ENCODE results near the gene PSIP1. TPM values are rescaled to one million over a fixed set of nuclear protein-coding genes. Genes with fewer than 3 reads are reported as not detected.

The PSIP1 gene
- total RNA-seq, 1 experiment from 2014 or later: 42.9 TPM

DNA sequence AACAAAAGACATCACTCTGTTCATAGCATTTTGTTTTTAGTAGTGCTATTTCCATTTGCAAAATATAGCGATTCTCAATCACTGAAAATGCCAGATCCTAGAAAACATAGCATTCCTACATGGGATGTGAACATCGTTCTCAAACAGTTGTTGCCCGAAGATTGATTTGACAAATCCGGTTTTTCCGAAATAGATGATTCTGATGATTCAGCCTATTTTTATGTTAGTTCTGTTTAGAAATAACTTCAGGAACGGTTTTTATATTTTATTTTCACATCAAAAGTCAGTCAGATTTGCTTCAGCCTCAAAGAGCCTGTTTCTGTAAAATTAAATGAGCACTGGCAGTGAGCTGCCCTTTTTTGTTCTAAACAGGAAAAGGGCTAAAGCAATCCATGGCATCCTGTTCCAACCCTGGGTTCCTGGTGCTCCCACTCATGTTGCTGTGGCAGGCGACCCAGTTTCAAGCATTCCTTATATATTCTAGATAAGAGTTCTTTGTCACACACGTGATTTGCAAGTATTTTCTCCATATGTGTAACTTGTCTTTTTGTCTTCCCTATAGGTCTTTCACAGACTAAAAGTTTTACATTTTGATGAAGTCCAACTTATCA lies 14.2 kb upstream of the PSIP1 start:
- H3K4me2 ChIP-seq (ENCODE audit: low read length): no peak overlapping the region
- DNase-seq: no peak
- ChIA-PET POLR2A (ENCODE audit: unreplicated experiment) (no interaction called here), CTCF (interaction anchor here (0.6 kb wide), 1 partner anchor 19 kb away, joined by 3 read pairs; no protein-coding TSS in a partner anchor)
- no peak overlapping the region for H3K4me3 ChIP-seq (ENCODE audit: low read length)
- no peaks in the 10 kb centered on the region for H3K4me1 ChIP-seq (ENCODE audit: insufficient read depth, low read length)
- no peak overlapping the region for H2AFZ ChIP-seq (ENCODE audit: low read length)
- no peaks in the 10 kb centered on the region for H3K79me2 ChIP-seq (ENCODE audit: low read length)
- H3K9me2 ChIP-seq (replicated peaks; ENCODE audit: low read length): no peaks in the 10 kb centered on the region
- intact Hi-C loops (cut with micrococcal nuclease): no loop called here
- no peaks in the 10 kb centered on the region for H4K20me1 ChIP-seq (ENCODE audit: low read length)
- no peaks in the 10 kb centered on the region for H3K9me3 ChIP-seq (ENCODE audit: low read length)
- no TSS peak for BruUV-seq (replicated peaks)
- H3K27me3 ChIP-seq (ENCODE audit: low read length): no peaks in the 10 kb centered on the region
- no peaks in the 10 kb centered on the region for H3K36me3 ChIP-seq (ENCODE audit: low read depth, low read length)
- H3K27ac ChIP-seq (ENCODE audit: low read length): no peak overlapping the region
- TF ChIP-seq EZH2phosphoT487 (IDR thresholded peaks at IDR 0.05; ENCODE audit: borderline replicate concordance, low read length) (no peak), EZH2 (IDR thresholded peaks at IDR 0.05; ENCODE audit: low read length, unreplicated experiment) (no peak)
- TF ChIP-seq, protein P1, sequence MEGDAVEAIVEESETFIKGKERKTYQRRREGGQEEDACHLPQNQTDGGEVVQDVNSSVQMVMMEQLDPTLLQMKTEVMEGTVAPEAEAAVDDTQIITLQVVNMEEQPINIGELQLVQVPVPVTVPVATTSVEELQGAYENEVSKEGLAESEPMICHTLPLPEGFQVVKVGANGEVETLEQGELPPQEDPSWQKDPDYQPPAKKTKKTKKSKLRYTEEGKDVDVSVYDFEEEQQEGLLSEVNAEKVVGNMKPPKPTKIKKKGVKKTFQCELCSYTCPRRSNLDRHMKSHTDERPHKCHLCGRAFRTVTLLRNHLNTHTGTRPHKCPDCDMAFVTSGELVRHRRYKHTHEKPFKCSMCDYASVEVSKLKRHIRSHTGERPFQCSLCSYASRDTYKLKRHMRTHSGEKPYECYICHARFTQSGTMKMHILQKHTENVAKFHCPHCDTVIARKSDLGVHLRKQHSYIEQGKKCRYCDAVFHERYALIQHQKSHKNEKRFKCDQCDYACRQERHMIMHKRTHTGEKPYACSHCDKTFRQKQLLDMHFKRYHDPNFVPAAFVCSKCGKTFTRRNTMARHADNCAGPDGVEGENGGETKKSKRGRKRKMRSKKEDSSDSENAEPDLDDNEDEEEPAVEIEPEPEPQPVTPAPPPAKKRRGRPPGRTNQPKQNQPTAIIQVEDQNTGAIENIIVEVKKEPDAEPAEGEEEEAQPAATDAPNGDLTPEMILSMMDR (conservative IDR thresholded peaks at IDR 0.05; ENCODE audit: low read depth, low read length): no peak
- H3K9ac ChIP-seq (ENCODE audit: low read length): no peak overlapping the region
- no peaks in the 10 kb centered on the region for H3F3A ChIP-seq (ENCODE audit: low read length, unreplicated experiment)
- no peak for ATAC-seq

DNA sequence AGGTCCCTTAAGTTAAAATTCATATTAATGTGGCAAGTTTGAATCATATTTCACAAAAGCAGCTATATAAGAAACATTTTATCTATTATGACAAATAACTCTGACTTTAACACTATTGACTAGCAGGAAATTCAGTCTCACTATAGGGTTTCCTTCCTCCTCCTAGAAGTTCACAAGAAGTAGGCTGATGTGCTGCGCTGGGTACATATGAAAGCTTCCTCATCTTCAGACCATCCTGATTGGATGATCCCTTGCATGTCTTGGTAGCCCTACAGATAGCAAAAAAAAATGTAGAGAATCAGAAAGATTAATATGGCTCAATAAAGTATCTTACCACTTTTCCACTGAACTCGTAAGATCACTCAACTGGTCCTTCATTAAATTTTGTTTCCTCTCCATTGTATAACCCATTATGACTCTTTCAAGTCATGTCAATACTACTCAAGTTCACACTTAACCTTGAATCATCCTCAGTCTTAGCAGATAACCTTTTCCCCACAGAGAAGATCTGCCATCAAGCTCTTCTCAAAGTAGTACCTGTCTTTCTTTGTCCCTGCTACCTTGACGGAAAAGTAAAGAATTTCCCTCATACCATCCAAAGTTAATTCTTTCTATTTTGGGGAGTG lies 11.5 kb upstream of the PSIP1 start:
- intact Hi-C loops (cut with micrococcal nuclease): no loop called here
- no TSS peak for BruUV-seq (replicated peaks)
- no peaks in the 10 kb centered on the region for H4K20me1 ChIP-seq (ENCODE audit: low read length)

DNA sequence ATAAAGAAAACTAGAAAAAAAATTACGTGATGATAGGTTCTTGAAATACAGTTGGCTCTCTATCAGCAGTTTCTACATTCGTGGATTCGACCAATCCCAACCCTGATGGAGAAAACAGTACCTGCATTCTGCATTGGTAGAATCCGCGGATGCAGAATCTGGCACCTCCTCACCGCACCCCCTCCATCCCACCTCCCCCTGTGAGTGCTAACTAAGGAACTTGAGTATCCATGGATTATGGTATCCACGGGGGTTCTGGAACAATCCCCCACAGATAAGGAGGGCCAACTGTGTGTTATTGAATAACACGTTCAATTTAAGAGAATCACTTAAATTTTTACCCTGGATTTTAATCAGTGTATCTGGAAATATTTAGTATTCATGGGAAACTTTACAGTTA lies 10.5 kb upstream of the PSIP1 start:
- CTCF ChIA-PET: no interaction called here
- H2AFZ ChIP-seq (ENCODE audit: low read length): no peak overlapping the region
- no peak for ATAC-seq
- intact Hi-C loops (cut with micrococcal nuclease): no loop called here
- DNase-seq: no peak
- no peaks in the 10 kb centered on the region for H3K36me3 ChIP-seq (ENCODE audit: low read depth, low read length)
- TF ChIP-seq, protein P1 (conservative IDR thresholded peaks at IDR 0.05; ENCODE audit: low read depth, low read length): no peak
- TF ChIP-seq EZH2phosphoT487 (IDR thresholded peaks at IDR 0.05; ENCODE audit: borderline replicate concordance, low read length): no peak
- no peak for TF ChIP-seq EZH2 (IDR thresholded peaks at IDR 0.05; ENCODE audit: low read length, unreplicated experiment)
- no peaks in the 10 kb centered on the region for H4K20me1 ChIP-seq (ENCODE audit: low read length)
- H3K4me2 ChIP-seq (ENCODE audit: low read length): no peak overlapping the region
- no peaks in the 10 kb centered on the region for H3F3A ChIP-seq (ENCODE audit: low read length, unreplicated experiment)
- no peak overlapping the region for H3K27ac ChIP-seq (ENCODE audit: low read length)
- no peaks in the 10 kb centered on the region for H3K9me2 ChIP-seq (replicated peaks; ENCODE audit: low read length)
- no peaks in the 10 kb centered on the region for H3K4me1 ChIP-seq (ENCODE audit: insufficient read depth, low read length)
- no peak overlapping the region for H3K4me3 ChIP-seq (ENCODE audit: low read length)
- no peaks in the 10 kb centered on the region for H3K27me3 ChIP-seq (ENCODE audit: low read length)
- POLR2A ChIA-PET (ENCODE audit: unreplicated experiment): no interaction called here
- H3K9ac ChIP-seq (ENCODE audit: low read length): no peak overlapping the region
- H3K9me3 ChIP-seq (ENCODE audit: low read length): no peaks in the 10 kb centered on the region
- BruUV-seq (replicated peaks): no TSS peak
- no peaks in the 10 kb centered on the region for H3K79me2 ChIP-seq (ENCODE audit: low read length)

More for the DNA sequence above, 11.5 kb upstream of the PSIP1 start:
- CTCF ChIA-PET: no interaction called here
- Histone ChIP-seq H3K4me1 (ENCODE audit: insufficient read depth, low read length) (no peaks in the 10 kb centered on the region), H3K27ac (ENCODE audit: low read length) (no peak overlapping the region), H3K9me3 (ENCODE audit: low read length) (no peaks in the 10 kb centered on the region), H3K79me2 (ENCODE audit: low read length) (no peaks in the 10 kb centered on the region), H3K9ac (ENCODE audit: low read length) (no peak overlapping the region), H2AFZ (ENCODE audit: low read length) (no peak overlapping the region), H3K27me3 (ENCODE audit: low read length) (no peaks in the 10 kb centered on the region), H3K4me2 (ENCODE audit: low read length) (no peak overlapping the region), H3K36me3 (ENCODE audit: low read depth, low read length) (no peaks in the 10 kb centered on the region), H3K9me2 (replicated peaks; ENCODE audit: low read length) (no peaks in the 10 kb centered on the region), H3K4me3 (ENCODE audit: low read length) (no peak overlapping the region), H3F3A (ENCODE audit: low read length, unreplicated experiment) (no peaks in the 10 kb centered on the region)
- no peak for ATAC-seq
- TF ChIP-seq EZH2phosphoT487 (IDR thresholded peaks at IDR 0.05; ENCODE audit: borderline replicate concordance, low read length): no peak
- POLR2A ChIA-PET (ENCODE audit: unreplicated experiment): no interaction called here
- no peak for DNase-seq

Measured in PC-3 (cell line).